Amniotic stem cell (primary cell): ENCODE measurements around the gene SUGT1.
"Not testable (repeated sequence)": the region's sequence is repeated elsewhere in the genome, so short reads cannot be mapped to it uniquely, and the experiment has no call there.

ENCODE experiments used
- DNase-seq: peaks from one replicate; lab custom pipeline; 2025; lab: John Stamatoyannopoulos, UW

SUGT1 gene

GRCh38 chr13:52669677-52670076 is 17.0 kb downstream of the SUGT1 start:
- no peak for DNase-seq

GRCh38 chr13:52670726-52671125 is 18.1 kb downstream of the SUGT1 start:
- DNase-seq: no peak

- no peak for DNase-seq
Observed at GRCh38 chr13:52673465-52673864, 20.8 kb downstream of the SUGT1 start.

- no peak for DNase-seq
Observed at GRCh38 chr13:52677823-52678222, 25.2 kb downstream of the SUGT1 start.

GRCh38 chr13:52685806-52686205 is 33.2 kb downstream of the SUGT1 start:
- not testable (repeated sequence) for DNase-seq

- no peak for DNase-seq
Observed at GRCh38 chr13:52686376-52686775, 33.7 kb downstream of the SUGT1 start.

- no peak for DNase-seq
Observed at GRCh38 chr13:52695856-52696255, 43.2 kb downstream of the SUGT1 start.

- DNase-seq: no peak
Observed at GRCh38 chr13:52696566-52696965, 43.9 kb downstream of the SUGT1 start.

GRCh38 chr13:52701728-52702465 is 49.3 kb downstream of the SUGT1 start:
- no peak for DNase-seq

GRCh38 chr13:52703482-52703881 is 50.8 kb downstream of the SUGT1 start:
- no peak for DNase-seq

GRCh38 chr13:52706081-52706480 is 53.4 kb downstream of the SUGT1 start:
- no peak for DNase-seq

GRCh38 chr13:52707375-52707774 is 54.7 kb downstream of the SUGT1 start:
- no peak for DNase-seq

- DNase-seq: not testable (repeated sequence)
Observed at GRCh38 chr13:52708266-52708665, 55.6 kb downstream of the SUGT1 start.

- DNase-seq: no peak
Observed at GRCh38 chr13:52711286-52711685, 58.6 kb downstream of the SUGT1 start.

- no peak for DNase-seq
Observed at GRCh38 chr13:52712385-52712784, 59.7 kb downstream of the SUGT1 start.

GRCh38 chr13:52713894-52714293 is 61.3 kb downstream of the SUGT1 start:
- DNase-seq: no peak

- DNase-seq: not testable (repeated sequence)
Observed at GRCh38 chr13:52720904-52721303, 68.3 kb downstream of the SUGT1 start.

GRCh38 chr13:52721356-52721755 is 68.7 kb downstream of the SUGT1 start:
- DNase-seq: not testable (repeated sequence)

- DNase-seq: no peak
Observed at GRCh38 chr13:52723181-52723580, 70.5 kb downstream of the SUGT1 start.

- no peak for DNase-seq
Observed at GRCh38 chr13:52725302-52725701, 72.7 kb downstream of the SUGT1 start.

- DNase-seq: no peak
Observed at GRCh38 chr13:52726258-52726657, 73.6 kb downstream of the SUGT1 start.

- no peak for DNase-seq
Observed at GRCh38 chr13:52734075-52734623, 81.5 kb downstream of the SUGT1 start.

- DNase-seq: no peak
Observed at GRCh38 chr13:52736891-52737290, 84.3 kb downstream of the SUGT1 start.

- no peak for DNase-seq
Observed at GRCh38 chr13:52737451-52737850, 84.8 kb downstream of the SUGT1 start.
